DMS153 treated with DMSO at 0.1 percent for 48 hours (cell line): ENCODE data around the gene TP53I13.

Experiments used
- DNase-seq: peaks from one replicate; lab custom pipeline; 2025; ENCODE audit not compliant: unreplicated experiment; lab: John Stamatoyannopoulos, UW

TP53I13 gene

GRCh38 chr17:29592850-29593551 is 24.5 kb downstream of the TP53I13 start, which contains the start of gene ANKRD13B:
Gene ANKRD13B (plus strand): TSS chr17:29593132. CDS start chr17:29593622, 490 bp downstream.
- DNase-seq = no peak

DNA sequence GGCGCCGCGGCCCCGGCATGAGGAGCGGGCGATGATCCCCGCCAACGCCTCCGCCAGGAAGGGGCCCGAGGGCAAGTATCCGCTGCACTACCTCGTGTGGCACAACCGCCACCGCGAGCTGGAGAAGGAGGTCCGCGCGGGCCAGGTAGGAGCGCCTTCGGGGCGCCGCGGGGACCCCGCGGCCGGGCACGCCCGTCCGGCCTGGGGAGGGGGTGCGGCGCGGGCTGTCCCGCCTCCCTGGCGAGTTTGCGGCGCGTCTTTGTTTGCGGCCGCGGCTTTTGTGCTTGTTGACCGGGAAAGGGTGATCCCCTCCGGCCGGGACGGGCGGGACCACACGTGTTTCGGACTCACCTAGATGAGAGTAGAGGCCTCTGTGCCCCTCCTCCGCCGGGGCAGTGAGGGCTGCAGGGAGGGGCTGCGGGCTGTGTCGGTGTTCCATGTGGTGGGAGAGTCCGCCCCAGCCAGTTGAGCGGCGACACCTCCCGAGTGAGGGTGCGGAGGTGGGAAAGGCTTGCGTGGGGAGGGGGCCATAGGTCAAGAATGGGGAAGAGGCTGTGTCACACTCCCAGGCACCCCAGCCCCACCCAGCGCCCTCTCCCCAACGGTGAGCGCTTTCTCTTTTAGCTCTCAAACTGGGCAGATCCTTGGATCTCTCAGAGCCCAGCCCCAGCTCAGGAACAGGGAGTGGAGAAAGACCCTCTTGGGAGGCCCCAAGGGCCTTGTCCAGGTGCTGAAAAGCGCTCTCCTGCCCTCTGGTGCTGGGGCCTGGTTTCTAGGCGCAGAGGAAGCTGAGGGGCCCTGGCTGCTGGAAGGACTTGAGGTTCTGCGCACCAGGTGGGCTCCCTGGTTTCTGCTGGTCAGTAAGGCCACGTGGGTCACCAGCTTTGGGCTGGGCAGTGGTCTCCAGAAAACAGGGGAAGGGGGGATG is 25.4 kb downstream of the TP53I13 start:
- DNase-seq = no peak

DNA sequence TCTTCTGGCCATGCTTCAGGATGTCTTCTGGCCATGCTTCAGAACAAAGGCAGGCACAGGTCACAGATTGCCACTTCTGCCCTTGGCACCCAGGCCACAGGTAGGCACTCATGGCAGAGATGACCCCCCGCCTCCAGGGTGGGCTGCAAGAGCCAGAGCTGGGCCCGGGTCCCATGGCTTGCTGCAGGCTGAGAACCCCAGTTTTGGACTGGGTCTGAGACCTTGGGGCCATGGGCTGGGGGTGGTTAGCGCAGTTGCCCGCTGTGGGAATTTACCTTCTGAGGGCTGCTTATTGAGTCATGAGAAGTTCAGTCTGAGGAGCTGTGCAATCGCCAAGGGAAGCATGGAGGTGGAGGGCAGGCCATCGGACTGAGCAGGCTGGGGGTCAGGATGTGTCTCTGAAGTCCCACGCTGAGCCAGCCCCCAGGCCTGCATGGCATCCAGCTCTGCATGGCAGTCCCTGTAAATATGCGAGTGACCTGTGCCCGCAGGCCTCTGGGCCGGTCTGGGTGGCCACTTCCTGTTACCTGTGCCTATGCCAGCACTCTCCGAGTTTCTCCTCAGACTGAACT is 26.1 kb downstream of the TP53I13 start:
- DNase-seq = no peak

GRCh38 chr17:29595107-29595942 is 26.8 kb downstream of the TP53I13 start:
- DNase-seq = no peak

GRCh38 chr17:29595943-29596774 is 27.7 kb downstream of the TP53I13 start:
- DNase-seq = no peak

DNA sequence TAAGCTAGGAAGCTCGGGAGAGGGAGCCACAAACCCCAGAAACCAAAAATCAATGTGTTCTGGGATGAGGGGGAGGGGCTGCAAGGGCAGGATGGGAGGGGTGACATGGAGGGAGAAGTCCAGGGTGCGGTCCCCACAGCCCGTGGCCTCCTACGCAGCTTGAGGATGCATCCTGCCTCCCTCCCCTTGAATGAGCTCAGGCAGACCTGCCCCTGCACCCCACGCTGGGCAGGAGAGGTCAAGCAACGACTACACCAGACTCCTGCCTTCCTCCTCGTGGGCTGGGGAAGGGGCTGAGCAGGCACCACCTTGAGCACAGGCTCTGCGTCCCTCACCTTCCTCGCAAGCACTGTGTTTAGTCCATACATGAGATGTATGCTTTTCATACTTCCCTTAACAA is 28.3 kb downstream of the TP53I13 start:
- no peak for DNase-seq

- DNase-seq = no peak
Observed at GRCh38 chr17:29597361-29598172, 29.1 kb downstream of the TP53I13 start.

- no peak for DNase-seq
Observed at GRCh38 chr17:29603109-29603674, 34.7 kb downstream of the TP53I13 start.

DNA sequence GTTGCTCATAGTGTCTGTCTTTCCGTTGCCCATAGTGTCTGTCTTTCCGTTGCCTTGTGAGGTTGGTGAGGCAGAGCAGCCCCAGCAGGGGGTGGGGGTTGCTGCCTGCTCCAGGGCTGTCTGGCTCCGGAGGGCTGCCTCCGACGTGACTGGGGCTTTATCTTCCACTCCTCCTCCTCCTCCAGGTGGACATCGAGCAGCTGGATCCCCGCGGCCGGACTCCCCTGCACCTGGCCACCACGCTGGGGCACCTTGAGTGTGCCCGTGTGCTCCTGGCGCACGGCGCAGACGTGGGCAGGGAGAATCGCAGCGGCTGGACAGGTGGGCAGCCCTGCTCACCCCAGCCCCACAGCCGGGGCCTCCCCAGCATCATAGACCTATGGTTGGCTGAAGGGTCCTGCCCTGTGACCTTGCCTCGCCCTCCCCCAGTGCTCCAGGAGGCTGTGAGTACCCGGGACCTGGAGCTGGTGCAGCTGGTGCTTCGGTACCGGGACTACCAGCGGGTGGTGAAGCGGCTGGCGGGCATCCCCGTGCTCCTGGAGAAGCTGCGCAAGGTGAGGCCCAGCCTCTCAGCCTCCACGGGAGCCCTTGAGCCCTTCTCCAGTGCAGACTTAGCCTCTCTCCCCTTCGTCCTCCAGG is 39.2 kb downstream of the TP53I13 start:
- DNase-seq = no peak

- DNase-seq = no peak
Observed at GRCh38 chr17:29608986-29609385, 40.5 kb downstream of the TP53I13 start.

GRCh38 chr17:29610395-29610794 is 41.9 kb downstream of the TP53I13 start:
- no peak for DNase-seq

GRCh38 chr17:29611351-29612093 is 43.0 kb downstream of the TP53I13 start:
- no peak for DNase-seq

- no peak for DNase-seq
Observed at GRCh38 chr17:29612094-29612403, 43.5 kb downstream of the TP53I13 start.

DNA sequence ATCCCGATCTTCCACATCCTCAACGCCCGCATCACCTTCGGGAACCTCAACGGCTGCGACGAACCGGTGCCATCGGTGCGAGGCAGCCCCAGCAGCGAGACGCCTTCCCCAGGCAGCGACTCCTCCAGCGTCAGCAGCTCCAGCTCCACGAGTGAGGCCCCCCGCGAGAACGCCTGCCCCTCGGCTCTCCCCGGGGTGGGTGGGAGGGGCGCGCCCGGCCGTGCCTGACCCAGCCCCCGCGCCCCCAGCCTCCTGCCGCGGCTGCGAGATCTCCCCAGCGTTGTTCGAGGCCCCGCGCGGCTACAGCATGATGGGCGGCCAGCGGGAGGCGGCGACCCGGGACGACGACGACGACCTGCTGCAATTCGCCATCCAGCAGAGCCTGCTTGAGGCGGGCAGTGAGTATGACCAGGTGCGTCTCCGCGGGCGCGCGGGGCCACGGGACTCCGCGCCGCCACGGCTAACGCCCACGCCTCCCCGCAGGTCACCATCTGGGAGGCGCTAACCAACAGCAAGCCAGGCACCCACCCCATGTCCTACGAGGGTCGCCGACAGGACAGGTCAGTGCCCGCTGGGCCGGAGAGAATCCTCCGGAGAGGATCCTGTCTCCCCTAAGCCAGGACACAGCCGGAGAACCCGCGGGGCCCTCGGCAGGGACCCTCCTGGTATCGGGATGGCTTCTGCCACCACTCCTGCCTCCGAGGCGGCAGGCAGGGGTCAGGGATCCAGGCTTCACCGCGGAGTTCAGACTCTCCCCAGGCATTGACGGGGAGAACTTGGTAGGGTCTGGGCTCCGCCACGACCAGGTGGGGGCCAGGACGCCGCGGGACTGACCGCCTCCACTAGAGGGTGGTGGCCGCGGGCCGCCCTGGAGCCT is 44.1 kb downstream of the TP53I13 start:
- no peak for DNase-seq

DNA sequence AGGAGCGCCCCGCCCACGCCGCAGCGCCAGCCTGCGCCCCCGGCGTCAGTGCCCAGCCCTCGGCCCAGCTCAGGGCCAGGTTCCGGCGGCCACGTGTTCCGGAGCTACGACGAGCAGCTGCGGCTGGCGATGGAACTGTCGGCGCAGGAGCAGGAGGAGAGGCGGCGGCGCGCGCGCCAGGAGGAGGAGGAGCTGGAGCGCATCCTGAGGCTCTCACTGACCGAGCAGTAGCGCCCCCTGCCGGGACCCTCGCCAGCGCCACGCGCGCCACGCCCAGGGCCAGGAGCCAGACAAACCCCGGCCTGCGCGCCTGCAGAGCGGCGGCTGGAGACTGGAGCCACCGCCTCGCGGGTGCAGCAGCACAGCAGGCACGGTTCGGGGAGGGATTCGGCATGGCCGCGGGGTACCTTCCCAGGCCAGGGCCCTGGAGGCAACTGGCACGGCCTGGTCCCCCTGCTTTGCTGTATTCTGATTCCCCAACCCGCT is 44.9 kb downstream of the TP53I13 start:
- DNase-seq = no peak

GRCh38 chr17:29613856-29614255 is 45.4 kb downstream of the TP53I13 start:
- DNase-seq = no peak
